Stimulated activated CD4-positive, alpha-beta T cell treated with anti-CD3 and anti-CD28 coated beads, Interleukin-15, amount 100 ng/mL, for 1 hour (primary cell): ENCODE data around the gene LRWD1.
"Not testable (repeated sequence)": the region's sequence is repeated elsewhere in the genome, so short reads cannot be mapped to it uniquely, and the experiment has no call there.

Experiments
- DNase-seq, 2 donors: peaks; one replicate each; pipeline ENCODE4 v3.0.0-alpha.2; 2020; ENCODE audit warnings: low read depth in 1 of 2, low spot score in 1 of 2

The LRWD1 gene

DNA sequence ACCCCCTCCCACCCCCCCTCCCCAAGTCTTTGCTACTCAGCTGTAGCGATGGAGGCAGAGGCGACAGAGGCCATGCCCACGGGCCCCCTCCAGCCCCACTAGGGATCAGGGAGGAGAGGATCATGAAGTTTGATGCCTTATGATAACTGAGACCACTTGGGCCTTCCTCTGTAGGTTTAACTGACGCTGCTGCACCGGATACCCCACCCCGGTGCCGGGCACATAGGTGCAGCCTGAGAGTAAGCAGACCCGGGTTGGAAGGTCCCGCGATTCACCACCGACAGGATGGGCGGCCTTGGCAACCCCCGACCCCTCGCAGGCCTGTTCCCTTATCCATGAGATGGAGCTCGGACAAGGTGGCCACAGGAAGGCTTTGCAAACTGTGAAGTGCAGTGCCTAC, 29.2 kb downstream of the LRWD1 start:
- not testable (repeated sequence) for DNase-seq

DNA sequence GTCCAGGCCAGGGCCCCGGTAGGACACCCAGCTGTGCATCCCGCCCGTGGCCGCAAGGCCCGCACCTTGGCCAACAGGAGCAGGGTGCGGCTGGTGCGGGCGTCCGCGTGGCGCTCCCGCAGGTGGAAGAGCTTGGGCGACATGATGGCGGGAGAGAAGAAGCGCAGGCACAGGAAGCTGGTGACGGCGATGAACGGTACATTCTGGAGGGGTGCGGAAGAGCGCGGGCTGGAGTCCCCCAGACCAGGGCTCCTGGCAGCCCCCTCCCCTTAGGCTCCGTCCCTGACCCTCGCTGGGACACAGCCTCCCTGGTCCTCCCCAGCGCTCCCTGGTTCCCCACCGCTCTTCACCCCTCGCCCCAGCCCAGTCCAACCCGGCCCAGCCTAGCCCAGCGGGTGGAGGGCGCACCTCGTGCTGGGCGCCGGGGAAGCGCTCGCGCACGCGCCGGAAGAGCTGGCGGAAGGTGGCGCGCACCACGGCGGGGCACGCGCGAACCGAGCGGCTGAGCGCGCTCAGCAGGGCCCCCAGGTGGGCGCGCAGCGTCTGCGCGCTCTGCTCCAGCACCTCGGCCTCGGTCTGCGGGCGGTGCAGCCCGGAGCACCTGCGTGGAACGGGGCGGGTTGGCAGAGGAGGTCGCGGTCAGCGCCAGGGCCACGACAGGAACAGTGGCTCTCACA, 29.8 kb downstream of the LRWD1 start:
- not testable (repeated sequence) for DNase-seq

DNA sequence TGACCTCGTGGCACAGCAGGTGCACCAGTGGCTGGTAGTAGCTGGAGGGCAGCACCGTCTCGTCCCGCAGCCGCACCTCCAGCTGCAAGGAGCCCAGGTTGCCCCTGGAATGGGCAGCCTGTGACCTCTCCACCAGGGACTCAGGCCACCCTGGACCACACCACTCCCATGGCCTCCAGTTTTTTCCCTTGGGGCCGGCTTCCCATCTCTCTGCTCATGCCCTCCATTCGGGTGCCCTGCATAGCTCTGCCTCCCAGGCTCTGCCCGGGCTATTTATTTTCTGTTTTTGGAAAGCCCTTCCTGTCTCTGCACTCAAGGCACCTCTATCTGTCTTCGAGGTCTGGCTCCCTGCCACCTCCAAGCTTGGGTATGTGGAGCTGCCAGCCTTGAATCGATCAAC, 32.1 kb downstream of the LRWD1 start:
- not testable (repeated sequence) for DNase-seq

DNA sequence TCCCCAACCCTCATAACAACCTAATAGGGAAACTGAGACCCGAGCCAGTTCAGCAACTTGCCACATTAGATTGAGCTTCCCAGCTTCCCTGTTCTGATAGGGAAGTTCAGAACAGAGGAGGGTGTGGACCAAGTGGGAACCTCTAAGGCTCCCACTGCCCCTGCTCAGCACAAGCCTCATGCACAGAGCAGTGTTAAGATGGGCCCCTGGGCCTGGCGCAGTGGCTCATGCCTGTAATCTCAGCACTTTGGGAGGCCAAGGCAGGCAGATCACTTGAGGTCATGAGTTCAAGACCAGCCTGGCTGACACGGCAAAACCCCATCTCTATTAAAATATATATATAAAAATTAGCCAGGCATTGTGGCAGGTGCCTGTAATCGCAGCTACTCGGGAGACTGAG, 32.5 kb downstream of the LRWD1 start:
- DNase-seq = not testable (repeated sequence)

DNA sequence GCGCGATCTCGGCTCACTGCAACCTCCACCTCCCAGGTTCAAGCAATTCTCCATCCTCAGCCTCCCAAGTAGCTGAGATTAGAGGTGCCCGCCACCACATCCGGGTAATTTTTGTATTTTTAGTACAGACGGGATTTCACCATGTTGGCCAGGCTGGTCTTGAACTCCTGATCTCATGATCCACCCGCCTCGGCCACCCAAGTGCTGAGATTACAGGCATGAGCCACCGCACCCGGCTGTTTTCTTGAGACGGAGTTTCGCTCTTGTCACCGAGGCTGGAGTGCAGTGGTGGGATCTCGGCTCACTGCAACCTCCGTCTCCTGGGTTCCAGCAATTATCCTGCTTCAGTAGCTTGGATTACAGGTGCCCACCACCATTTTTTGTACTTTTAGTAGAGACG, 33.5 kb downstream of the LRWD1 start:
- DNase-seq = not testable (repeated sequence)

DNA sequence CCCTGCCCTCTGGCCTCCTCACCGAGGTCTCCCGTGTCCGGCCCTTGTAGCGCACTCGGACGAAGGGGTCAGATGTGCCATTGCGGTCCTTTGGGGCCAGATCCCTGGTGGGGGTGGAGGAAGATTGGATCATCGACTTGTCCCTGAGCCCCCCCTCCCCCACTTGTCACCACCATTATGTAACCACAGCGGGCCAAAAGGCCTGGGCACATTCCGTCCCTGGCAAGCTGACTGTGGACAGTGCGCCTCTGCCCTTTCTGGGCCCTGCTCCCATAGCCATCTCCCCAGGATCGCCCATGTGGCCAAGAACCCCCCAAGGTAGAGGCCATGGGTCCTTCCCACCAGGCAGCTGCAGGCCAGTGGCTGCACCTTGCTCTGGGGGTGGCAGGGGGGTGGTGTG, 38.4 kb downstream of the LRWD1 start:
- DNase-seq = not testable (repeated sequence)

DNA sequence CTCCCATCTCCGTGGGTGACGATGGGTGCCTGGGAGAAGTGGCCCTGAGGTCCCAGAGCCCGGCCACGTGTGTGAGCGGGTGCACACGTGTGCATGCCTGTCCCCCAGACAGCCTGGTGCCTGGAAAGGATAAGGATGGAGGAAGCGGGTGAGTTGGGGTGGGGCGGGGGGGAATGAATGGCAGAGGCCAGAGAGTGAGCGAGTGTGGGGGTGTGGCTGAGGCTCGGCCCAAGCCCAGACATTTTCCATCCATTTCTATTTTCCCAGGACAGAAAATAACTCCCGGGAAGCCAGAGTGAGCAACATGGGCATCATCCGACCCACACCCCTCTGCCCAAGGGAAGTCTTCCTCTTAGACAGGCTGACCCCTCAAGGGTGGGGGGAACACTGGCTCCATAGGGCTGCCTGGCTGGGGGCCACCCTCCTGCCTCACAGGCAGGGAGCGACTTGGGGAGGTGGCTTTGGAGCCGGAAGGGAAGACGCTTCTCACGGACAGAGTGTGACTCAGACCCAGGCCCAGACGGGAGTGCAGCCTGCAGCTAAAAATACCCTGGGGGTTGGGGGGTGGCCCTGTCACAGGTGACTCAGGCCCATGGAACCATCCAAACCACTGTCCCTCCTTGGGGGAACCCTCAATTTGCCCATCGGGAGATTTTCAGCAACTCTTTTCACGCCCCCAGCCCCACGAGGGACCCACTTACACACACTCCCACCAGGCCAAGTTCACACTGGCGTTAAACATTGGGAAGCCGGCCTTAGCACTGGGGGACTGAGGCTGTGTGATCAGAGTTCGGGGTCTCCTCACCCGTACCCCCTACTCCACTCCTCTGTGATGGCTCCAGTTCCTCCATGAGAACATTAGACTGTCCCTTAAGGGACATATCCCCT, 40.8 kb downstream of the LRWD1 start:
- DNase-seq = not testable (repeated sequence)

- DNase-seq = not testable (repeated sequence)
Measured at GRCh38 chr7:102507410-102508088, 42.8 kb downstream of the LRWD1 start.

GRCh38 chr7:102510575-102510974, 45.8 kb downstream of the LRWD1 start:
- not testable (repeated sequence) for DNase-seq

DNA sequence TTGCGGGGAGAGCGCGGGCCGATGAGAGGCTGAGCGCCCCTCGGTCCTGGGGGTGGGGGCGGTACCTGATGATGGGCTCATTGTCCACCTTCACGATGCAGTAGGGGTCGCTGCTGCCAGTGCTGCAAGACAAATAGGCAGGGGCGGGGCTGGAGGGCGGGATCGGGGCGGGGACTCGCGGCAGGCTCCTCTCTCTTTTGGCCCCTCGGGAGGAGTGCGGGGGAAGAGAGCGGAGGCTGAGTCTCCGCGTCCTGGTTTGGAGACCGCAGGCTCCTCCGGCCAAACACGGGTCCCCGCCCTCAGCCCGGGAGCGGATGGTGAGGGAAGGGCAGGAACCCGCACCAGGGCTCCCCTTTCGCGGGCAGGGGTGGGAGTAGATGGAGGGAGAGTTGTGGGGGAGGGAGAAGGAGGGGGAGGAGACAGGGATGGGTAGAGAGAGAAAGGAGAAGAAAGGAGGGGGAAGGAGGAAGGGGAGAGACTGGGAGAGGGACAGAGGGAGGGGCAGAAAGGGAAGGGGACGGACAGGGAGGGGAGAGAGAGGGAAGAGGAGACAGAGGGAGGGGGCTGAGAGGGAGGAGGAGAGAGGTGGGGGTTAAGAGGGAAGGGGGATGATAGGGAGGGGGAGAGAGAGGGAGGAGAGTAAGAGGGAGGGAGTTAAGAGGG, 47.2 kb downstream of the LRWD1 start:
- DNase-seq = not testable (repeated sequence)

- not testable (repeated sequence) for DNase-seq
Measured at GRCh38 chr7:102512642-102513221, 47.9 kb downstream of the LRWD1 start.

GRCh38 chr7:102514881-102515721, 50.3 kb downstream of the LRWD1 start:
- not testable (repeated sequence) for DNase-seq

DNA sequence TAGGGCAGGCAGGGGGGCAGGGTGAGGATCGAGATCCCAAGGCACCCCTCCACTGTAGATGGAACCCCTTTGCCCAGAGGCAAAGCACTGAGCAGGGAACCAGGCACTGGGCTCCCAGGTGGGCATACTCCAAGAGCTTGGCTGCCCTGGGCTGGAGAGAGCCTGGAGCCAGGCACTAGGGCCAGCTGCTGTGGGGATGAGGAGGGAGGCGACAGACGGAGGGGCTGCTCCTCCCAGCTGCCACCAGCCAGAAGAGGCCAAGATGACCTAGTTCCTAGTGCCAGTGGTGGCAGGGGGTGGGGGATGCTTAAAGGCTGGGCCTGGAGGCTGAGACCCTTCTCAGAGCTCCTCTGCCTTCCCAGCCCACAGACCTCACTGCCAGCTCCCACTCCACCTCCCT, 51.1 kb downstream of the LRWD1 start:
- DNase-seq = not testable (repeated sequence)

DNA sequence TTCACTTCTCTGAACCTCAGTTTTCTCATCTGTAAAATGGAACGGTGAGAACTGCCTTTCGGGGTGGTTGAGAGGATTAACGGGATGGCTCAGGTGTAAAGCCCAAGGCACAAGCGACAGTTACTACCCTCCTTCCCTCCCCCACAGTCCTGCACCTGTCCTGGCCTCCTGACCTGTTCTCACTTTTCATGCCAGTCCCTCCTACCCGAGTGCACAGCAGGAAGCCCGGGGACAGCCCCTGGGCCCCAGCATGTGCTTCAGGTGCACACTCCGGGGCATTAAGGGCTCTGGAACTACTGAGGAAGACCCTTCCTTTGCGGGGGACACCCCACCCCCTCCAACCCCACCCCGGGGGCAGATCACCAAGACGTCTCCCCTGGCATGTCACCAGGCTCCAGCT, 52.2 kb downstream of the LRWD1 start:
- not testable (repeated sequence) for DNase-seq

DNA sequence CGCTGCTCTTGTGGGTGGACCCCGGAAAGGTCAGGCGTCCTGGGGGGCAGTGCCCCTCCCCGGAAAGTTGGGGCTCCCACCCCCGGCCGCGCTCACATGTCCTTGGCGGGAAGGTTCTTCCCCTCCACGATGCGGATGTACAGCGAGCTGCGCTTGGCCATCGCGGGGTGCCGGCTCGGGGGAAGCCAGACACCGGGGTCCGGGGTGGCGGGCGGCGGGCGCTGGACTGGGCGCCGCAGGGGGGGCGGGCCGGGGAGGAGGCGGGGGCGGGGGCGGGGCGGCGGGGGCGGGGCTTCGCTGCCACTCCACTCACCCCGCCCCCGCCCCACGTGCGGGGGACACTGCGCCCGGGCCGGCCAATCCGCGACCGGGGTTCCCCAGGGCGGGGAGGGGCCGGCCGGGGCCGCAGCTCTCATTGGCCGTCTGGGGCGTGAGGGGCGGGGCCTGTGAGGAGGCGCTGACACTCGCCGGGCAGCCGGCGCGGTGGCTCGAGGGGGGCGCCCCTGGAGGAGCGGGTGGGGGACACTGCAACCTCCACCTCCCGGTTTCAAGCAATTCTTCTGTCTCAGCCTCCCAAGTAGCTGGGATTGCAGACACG, 52.9 kb downstream of the LRWD1 start, which contains the start of gene RASA4B:
Gene RASA4B (minus strand): TSS at position 228 of the 598 bp plus-strand sequence. CDS start 67 bp downstream, at position 161.
- DNase-seq = not testable (repeated sequence)

DNA sequence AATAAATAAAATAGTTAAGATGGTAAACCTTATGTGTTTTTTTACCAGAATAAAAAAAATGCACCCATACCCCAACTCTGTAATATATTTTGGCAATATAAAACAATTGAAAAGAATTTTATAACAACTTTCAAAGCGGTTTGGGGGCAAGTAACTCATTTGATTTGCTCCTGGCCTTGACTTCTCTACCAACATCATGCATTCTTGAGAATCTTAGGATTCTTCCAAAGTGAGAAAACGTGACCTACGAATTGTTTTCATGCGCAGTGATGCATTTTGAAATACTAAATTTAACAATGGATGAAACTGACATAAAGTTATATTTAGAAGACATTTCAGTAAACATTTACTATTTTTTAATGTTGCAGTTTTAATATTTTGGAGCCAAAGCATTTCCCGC, 56.0 kb downstream of the LRWD1 start:
- DNase-seq = not testable (repeated sequence)
